K562 (cell line): ENCODE data around the gene KBTBD13. TPM values are rescaled to one million over a fixed set of nuclear protein-coding genes. Genes with fewer than 3 reads are reported as not detected.

ENCODE experiments used
- ATAC-seq: fragments of 200-7000 bp; cut with Tn5 transposase; 3 replicates; pipeline ENCODE4 v1.9.1; 2020; ENCODE audit warnings: moderate library complexity
- BruUV-seq: library from RNA; stranded (reverse); fragments of 400-500 nt; replicated peaks from 2 replicates; lab custom pipeline; 2021; lab: Mats Ljungman, UMichigan
- CTCF ChIA-PET: fragments of 300-600 bp; formaldehyde crosslinking; extraction: SDS; loops from one replicate; lab custom pipeline; 2021; ENCODE audit warnings: low intra/inter-chr PET ratio; lab: Yijun Ruan, JAX
- POLR2A ChIA-PET: fragments of 300-600, 350-650 bp; sonication (Branson Sonifier 250); formaldehyde crosslinking; extraction: SDS; loops from one replicate; lab custom pipeline; 2021; ENCODE audit warnings: antibody characterized with exemption, inconsistent platforms; lab: Yijun Ruan, JAX
- DNase-seq, 4 experiments: peaks; one replicate each; pipeline versions ENCODE4 v3.0.0 to v3.0.0-alpha.2; 2011 to 2018; ENCODE audit warnings: low spot score in 3 of 4, mixed read lengths in 3 of 4; ENCODE audit errors: extremely low read depth in 1 of 4
- FAIRE-seq: peaks from 2 replicates; lab custom pipeline; 2011; peaks lifted over from hg19 to GRCh38; lab: Jason Lieb, UNC
- H2AFZ ChIP-seq: 2 replicates; pipeline ENCODE4 v1.6.0; 2011; ENCODE audit warnings: low read depth, low read length, control low read depth, inconsistent platforms
- H3K27ac ChIP-seq: fragments of 200-600 bp; 3 replicates; pipeline ENCODE4 v1.8.0; 2011; ENCODE audit warnings: low read depth, mild to moderate bottlenecking, control low read depth, inconsistent platforms, low read length, moderate library complexity, mixed read lengths; ENCODE audit errors: extremely low read depth
- H3K27me3 ChIP-seq, 2 experiments: fragments of 300-600 bp in 1 of 2; 2 replicates in 1 of 2; 3 replicates in 1 of 2; pipeline versions ENCODE4 v1.6.0 to v1.8.0; 2011; ENCODE audit warnings: inconsistent platforms in 2 of 2, low read length in 2 of 2, mild to moderate bottlenecking in 1 of 2, mixed read lengths in 1 of 2, moderate library complexity in 1 of 2; ENCODE audit not compliant: control insufficient read depth in 2 of 2, insufficient read depth in 2 of 2
- H3K36me3 ChIP-seq: fragments of 300-600 bp; 3 replicates; pipeline ENCODE4 v1.8.0; 2011; ENCODE audit warnings: mild to moderate bottlenecking, low read length, inconsistent platforms; ENCODE audit not compliant: control insufficient read depth, insufficient read depth
- H3K4me1 ChIP-seq, 2 experiments: fragments of 200-600 bp in 1 of 2; replicated peaks in 1 of 2; 2 replicates in 1 of 2; 3 replicates in 1 of 2; pipeline versions ENCODE4 v1.5.1 to v1.8.0; 2011; ENCODE audit warnings: inconsistent platforms in 2 of 2, low read length in 2 of 2, mild to moderate bottlenecking in 1 of 2, mixed read lengths in 1 of 2, moderate library complexity in 1 of 2; ENCODE audit not compliant: control insufficient read depth in 2 of 2, insufficient read depth in 2 of 2
- H3K4me2 ChIP-seq: 2 replicates; pipeline ENCODE4 v1.6.1; 2011; ENCODE audit warnings: low read length, control low read depth, inconsistent platforms, mixed read lengths; ENCODE audit not compliant: insufficient read depth
- H3K4me3 ChIP-seq: fragments of 200-600 bp; sonication (generic), shearing (Covaris generic); 2 replicates; pipeline ENCODE4 v1.5.1; 2016; ENCODE audit warnings: control low read depth, inconsistent platforms
- H3K79me2 ChIP-seq: fragments of 200-600 bp; 3 replicates; pipeline ENCODE4 v1.8.0; 2011; ENCODE audit warnings: low read length, inconsistent platforms; ENCODE audit not compliant: control insufficient read depth, insufficient read depth
- H3K9ac ChIP-seq, 2 experiments: 2 replicates each; pipeline versions ENCODE4 v1.6.0 to v1.6.1; 2011; ENCODE audit warnings: low read depth in 2 of 2, low read length in 2 of 2, control low read depth in 1 of 2, inconsistent platforms in 1 of 2, mild to moderate bottlenecking in 1 of 2, mixed read lengths in 1 of 2; ENCODE audit not compliant: insufficient read depth in 1 of 2
- H3K9me1 ChIP-seq: one replicate; pipeline ENCODE4 v1.6.0; 2011; ENCODE audit warnings: inconsistent platforms, mild to moderate bottlenecking, low read length, moderate library complexity; ENCODE audit not compliant: control insufficient read depth, insufficient read depth
- H3K9me3 ChIP-seq: replicated peaks from 2 replicates; pipeline ENCODE4 v1.5.1; 2011; ENCODE audit warnings: low read depth, low read length, inconsistent platforms; ENCODE audit not compliant: control insufficient read depth, insufficient read depth
- H4K20me1 ChIP-seq: replicated peaks from 2 replicates; pipeline ENCODE4 v1.6.1; 2011; ENCODE audit warnings: low read length, inconsistent platforms, mixed read lengths; ENCODE audit not compliant: control insufficient read depth, insufficient read depth
- ARHGAP35 ChIP-seq: fragments of 450-650 bp; IDR thresholded peaks from 2 replicates; pipeline ENCODE4 v1.6.1; 2018; ENCODE audit not compliant: partially characterized antibody
- EHMT2 ChIP-seq: fragments of 450-650 bp; IDR thresholded peaks from 2 replicates; pipeline ENCODE4 v1.6.1; 2018; ENCODE audit warnings: antibody characterized with exemption
- GABPA ChIP-seq: fragments of 200-800 bp; sonication (Bioruptor generic); conservative IDR thresholded peaks from 2 replicates; pipeline ENCODE4 v1.6.1; 2016; ENCODE audit warnings: low read depth, missing genetic modification characterization, missing compliant biosample characterization
- NR2C1 ChIP-seq, 2 experiments: fragments of 450-650 bp; IDR thresholded peaks; 2 replicates each; pipeline ENCODE4 v1.6.1; 2017; ENCODE audit warnings: mild to moderate bottlenecking in 2 of 2, antibody characterized with exemption in 1 of 2, inconsistent platforms in 1 of 2, missing compliant biosample characterization in 1 of 2, missing genetic modification characterization in 1 of 2
- whole genome bisulfite sequencing: fragments of 100-300 bp; shearing (Covaris generic); methylation state at CpG from one replicate; pipeline ENCODE4 v1.1.6; 2016; ENCODE audit warnings: low coverage, mixed read lengths; ENCODE audit not compliant: insufficient coverage; ENCODE audit errors: missing lambda C conversion rate; 5-methylcytosine and 5-hydroxymethylcytosine counted together
- in situ Hi-C: fragments of 300-500 bp; cut with MboI; formaldehyde crosslinking; loops from 4 replicates; pipeline ENCODE4 v1.15.0; 2018; ENCODE audit warnings: inconsistent platforms, mixed read lengths
- intact Hi-C: fragments of 100-400 bp; cut with micrococcal nuclease; formaldehyde crosslinking; loops from 2 replicates; pipeline ENCODE4 v1.14.2; 2022
- polyA plus RNA-seq, 8 experiments: library from polyadenylated mRNA; depleted of rRNA in 4 of 8; stranded (reverse) in 5 of 8; unstranded in 3 of 8; fragments of >200 nt; fragmentation: Nextera tagmentation in 2 of 8; fragmentation: Illumina TruSeq in 1 of 8; extraction: Ambion mirVana in 2 of 8; extraction: Trizol in 1 of 8; gene quantifications; 2 replicates each; pipeline versions ENCODE4 v1.2.1 to v1.2.3, GENCODE V29; 2011 to 2014; ENCODE audit warnings: inconsistent platforms in 1 of 8, missing spikeins in 1 of 8
- total RNA-seq, 7 experiments: library from RNA; depleted of rRNA in 6 of 7; stranded (reverse); fragments of >200 nt in 6 of 7; fragmentation: Illumina TruSeq in 2 of 7; extraction: Trizol in 2 of 7; gene quantifications; 2 replicates each; pipeline versions ENCODE4 v1.2.1 to v1.2.3, GENCODE V29; 2011 to 2021; ENCODE audit warnings: low replicate concordance in 1 of 7
- TF ChIP-seq, protein P1 (sequence below): fragments of 450-650 bp; IDR thresholded peaks from 2 replicates; pipeline ENCODE4 v1.6.1; 2017; ENCODE audit warnings: antibody characterized with exemption

Gene KBTBD13
- total and polyA plus RNA-seq, 9 of the 15 experiments (the other 6 are each of a cell fraction or from before 2014, with no cell fraction given) = 0.07 to 0.13 (median 0.10) TPM; not detected in 3

DNA sequence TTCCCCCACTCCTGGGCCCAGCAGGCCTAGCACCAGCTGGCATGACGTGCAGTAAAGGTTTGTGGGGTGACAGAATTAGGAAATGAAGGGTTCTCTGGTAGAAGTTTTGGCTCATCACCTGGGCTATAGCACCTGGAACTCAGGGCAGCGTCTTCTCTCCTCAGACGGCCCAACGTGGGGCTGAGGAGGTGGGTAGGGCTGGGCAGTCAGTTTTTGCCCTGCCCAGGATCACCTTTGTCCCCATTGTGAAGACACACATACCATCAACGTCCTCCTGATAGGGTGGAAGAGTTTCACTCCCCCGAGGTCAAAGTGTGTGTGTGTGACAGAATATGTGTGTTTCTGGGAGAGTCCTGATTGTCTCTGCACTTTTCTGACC, 12.1 kb downstream of the KBTBD13 start:
- no peaks in the 10 kb centered on the region for H3K9me1 ChIP-seq
- BruUV-seq = no TSS peak
- no peak overlapping the region for H3K4me3 ChIP-seq
- H3K36me3 ChIP-seq = no peaks in the 10 kb centered on the region
- no peak overlapping the region for H3K9ac ChIP-seq
- no peak overlapping the region for H3K4me2 ChIP-seq
- peaks cover 8% of the 10 kb centered on the region for H4K20me1 ChIP-seq
- FAIRE-seq = no peak
- no peak for DNase-seq
- CTCF ChIA-PET = interaction anchor here (0.8 kb wide), 1 partner anchor 358 kb away, joined by 3 read pairs; no protein-coding TSS in a partner anchor
- ATAC-seq = no peak
- POLR2A ChIA-PET = interaction anchor here (0.6 to 0.7 kb wide), 2 partner anchors 99 to 519 kb away, joined by 3 read pairs; partner anchors contain the start of gene SPG21
- intact Hi-C loops = loop anchor here (5.0 kb wide), 1 partner anchor 56 kb away; no protein-coding TSS in a partner anchor
- TF ChIP-seq EHMT2 (no peak), NR2C1 (IDR thresholded peaks at IDR 0.05) (no peak), NR2C1 (tag; IDR thresholded peaks at IDR 0.05) (no peak), ARHGAP35 (no peak), GABPA (tag) (no peak)
- TF ChIP-seq, protein P1, sequence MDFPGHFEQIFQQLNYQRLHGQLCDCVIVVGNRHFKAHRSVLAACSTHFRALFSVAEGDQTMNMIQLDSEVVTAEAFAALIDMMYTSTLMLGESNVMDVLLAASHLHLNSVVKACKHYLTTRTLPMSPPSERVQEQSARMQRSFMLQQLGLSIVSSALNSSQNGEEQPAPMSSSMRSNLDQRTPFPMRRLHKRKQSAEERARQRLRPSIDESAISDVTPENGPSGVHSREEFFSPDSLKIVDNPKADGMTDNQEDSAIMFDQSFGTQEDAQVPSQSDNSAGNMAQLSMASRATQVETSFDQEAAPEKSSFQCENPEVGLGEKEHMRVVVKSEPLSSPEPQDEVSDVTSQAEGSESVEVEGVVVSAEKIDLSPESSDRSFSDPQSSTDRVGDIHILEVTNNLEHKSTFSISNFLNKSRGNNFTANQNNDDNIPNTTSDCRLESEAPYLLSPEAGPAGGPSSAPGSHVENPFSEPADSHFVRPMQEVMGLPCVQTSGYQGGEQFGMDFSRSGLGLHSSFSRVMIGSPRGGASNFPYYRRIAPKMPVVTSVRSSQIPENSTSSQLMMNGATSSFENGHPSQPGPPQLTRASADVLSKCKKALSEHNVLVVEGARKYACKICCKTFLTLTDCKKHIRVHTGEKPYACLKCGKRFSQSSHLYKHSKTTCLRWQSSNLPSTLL = no peak
- TF ChIP-seq, all 486 proteins: peak for 0
- Histone ChIP-seq H3K9me3 (no peaks in the 10 kb centered on the region), H3K79me2 (no peaks in the 10 kb centered on the region), H2AFZ (no peak overlapping the region), H3K4me1 (peaks cover 0 to 4% of the 10 kb centered on the region in 2 experiments; a peak in 1 of 5 replicates), H3K27ac (no peak overlapping the region), H3K27me3 (peaks cover 17 to 30% of the 10 kb centered on the region in 2 experiments)
- in situ Hi-C loops = no loop called here
- WGBS = 4% methylated on average over 6 of the region's 6 CpGs
